Spleen (tissue), 11 donors: Measurements from ENCODE around the gene MRTFB. TPM values are rescaled to one million over a fixed set of nuclear protein-coding genes. Genes with fewer than 3 reads are reported as not detected.

Experiments
- DNase-seq: peaks from one replicate; pipeline ENCODE4 v3.0.0-alpha.2; 2020
- H3K27ac ChIP-seq, 8 donors: fragments of 200-600 bp; sonication (generic) in 7 of 8; 1 replicate in 4 of 8; 2 replicates in 4 of 8; pipeline versions ENCODE4 v1.5.0 to v1.8.0; 2016 to 2021; ENCODE audit warnings: inconsistent platforms in 4 of 8, mild to moderate bottlenecking in 4 of 8, moderate library complexity in 1 of 8
- H3K27me3 ChIP-seq, 7 donors: fragments of 200-600 bp; sonication (generic) in 6 of 7; replicated peaks in 1 of 7; 1 replicate in 4 of 7; 2 replicates in 3 of 7; pipeline versions ENCODE4 v1.5.0 to v1.8.0; 2016 to 2021; ENCODE audit warnings: inconsistent platforms in 3 of 7, mild to moderate bottlenecking in 1 of 7
- H3K36me3 ChIP-seq, 6 donors: fragments of 200-600 bp; sonication (generic) in 5 of 6; 1 replicate in 4 of 6; 2 replicates in 2 of 6; pipeline versions ENCODE4 v1.5.0 to v1.8.0; 2016 to 2021; ENCODE audit warnings: inconsistent platforms in 2 of 6
- H3K4me1 ChIP-seq, 6 donors: fragments of 200-600 bp; sonication (generic) in 5 of 6; 1 replicate in 3 of 6; 2 replicates in 3 of 6; pipeline versions ENCODE4 v1.5.0 to v1.8.0; 2016 to 2021; ENCODE audit warnings: inconsistent platforms in 3 of 6
- H3K4me3 ChIP-seq, 8 donors: fragments of 200-600 bp; sonication (generic) in 7 of 8; 1 replicate in 4 of 8; 2 replicates in 4 of 8; pipeline versions ENCODE4 v1.5.0 to v1.8.0; 2016 to 2021; ENCODE audit warnings: inconsistent platforms in 4 of 8, mild to moderate bottlenecking in 4 of 8, moderate library complexity in 2 of 8
- H3K9me3 ChIP-seq, 8 donors: fragments of 200-600 bp; sonication (generic) in 7 of 8; 1 replicate in 4 of 8; 2 replicates in 4 of 8; pipeline versions ENCODE4 v1.5.0 to v1.8.0; 2016 to 2021; ENCODE audit warnings: inconsistent platforms in 4 of 8
- CTCF ChIP-seq, 11 experiments: fragments of 200-600 bp in 7 of 11; fragments of 450-650 bp in 4 of 11; sonication (generic) in 4 of 11; IDR thresholded peaks in 8 of 11; conservative IDR thresholded peaks in 3 of 11; 1 replicate in 7 of 11; 2 replicates in 4 of 11; pipeline versions ENCODE4 v1.4.0 to v1.8.0; 2016 to 2021; ENCODE audit warnings: antibody characterized with exemption in 11 of 11, inconsistent platforms in 4 of 11, mild to moderate bottlenecking in 1 of 11
- POLR2A ChIP-seq, 3 donors: fragments of 450-650 bp; IDR thresholded peaks; one replicate each; pipeline ENCODE4 v1.5.1; 2017; ENCODE audit warnings: antibody characterized with exemption in 3 of 3, mild to moderate bottlenecking in 1 of 3
- POLR2AphosphoS5 ChIP-seq, 3 donors: sonication (generic); formaldehyde crosslinking; IDR thresholded peaks; one replicate each; pipeline ENCODE4 v1.5.1; 2017; ENCODE audit warnings: antibody characterized with exemption in 3 of 3
- WGBS, 5 donors: extraction: QIAGEN DNeasy Blood & Tissue Kit in 3 of 5; methylation state at CpG; one replicate each; pipeline versions ENCODE4 v1.1.5 to v1.1.7; 2013 to 2018; 5-methylcytosine and 5-hydroxymethylcytosine counted together
- intact Hi-C: fragments of 100-400 bp; cut with DNase I; formaldehyde crosslinking; loops from one replicate; pipeline ENCODE4 v1.15.0; 2023; ENCODE audit warnings: low total_unique reads
- polyA plus RNA-seq, 3 donors: library from polyadenylated mRNA; stranded (reverse); fragments of 200-250 nt; gene quantifications; one replicate each; pipeline ENCODE4 v1.2.1, GENCODE V29; 2013
- total RNA-seq, 7 donors: library from RNA; depleted of rRNA in 3 of 7; stranded (reverse); fragments of >200 nt in 3 of 7; fragmentation: NEBNext Ultra II Directional in 4 of 7; extraction: Animal tissue kit (Norgen Biotek cat#: 25700) in 4 of 7; gene quantifications; one replicate each; pipeline versions ENCODE4 v1.1.0 to v1.2.1, GENCODE V29; 2016 to 2021
- donor health status: healthy with polysubstance abuse.
- donor health status: DM: no; HTN: no; CAD: no; lungs with moderate emphysema.
- donor health status: DM: no; HTN: no; CAD: no.
- donor health status: Bipolar disorder and iron deficiency.
- donor health status: healthy.
- donor health status: DM: no; HTN: no; CAD: no.
- donor health status: DM: yes; HTN: yes; CAD: no.

The MRTFB gene
- total and polyA plus RNA-seq, 10 donors = 2.3 to 39.3 (median 29.9) TPM

GRCh38 chr16:14089283-14089823, 18.2 kb downstream of the MRTFB start:
- H3K4me3 ChIP-seq = no peak overlapping the region
- intact Hi-C loops = loop anchor here (10.0 kb wide), 1 partner anchor 95 kb away; no protein-coding TSS in a partner anchor
- no peak for TF ChIP-seq POLR2A (IDR thresholded peaks at IDR 0.05)
- TF ChIP-seq POLR2AphosphoS5 (IDR thresholded peaks at IDR 0.05) = no peak
- no peak for TF ChIP-seq CTCF (IDR thresholded peaks at IDR 0.05 in 8 of 11, conservative IDR thresholded peaks at IDR 0.05 in 3 of 11)
- H3K9me3 ChIP-seq = no peaks in the 10 kb centered on the region
- DNase-seq = no peak
- WGBS, 5 donors = 90 to 97% (median 95%) methylated on average over 1 of the region's 1 CpG
- no peak overlapping the region for H3K27ac ChIP-seq
- H3K4me1 ChIP-seq = peaks cover 0 to 40% (median 11%) of the 10 kb centered on the region in 6 donors
- H3K36me3 ChIP-seq = peaks cover 0 to under 1% (median 0%) of the 10 kb centered on the region in 6 donors
- H3K27me3 ChIP-seq = no peaks in the 10 kb centered on the region

GRCh38 chr16:14092561-14092960, 21.4 kb downstream of the MRTFB start:
- no peak for DNase-seq
- H3K27me3 ChIP-seq = no peaks in the 10 kb centered on the region
- intact Hi-C loops = no loop called here
- TF ChIP-seq POLR2A (IDR thresholded peaks at IDR 0.05) = no peak
- no peak for TF ChIP-seq POLR2AphosphoS5 (IDR thresholded peaks at IDR 0.05)
- no peak for TF ChIP-seq CTCF (IDR thresholded peaks at IDR 0.05 in 8 of 11, conservative IDR thresholded peaks at IDR 0.05 in 3 of 11)
- peaks cover 0 to 36% (median 9%) of the 10 kb centered on the region in 6 donors for H3K4me1 ChIP-seq
- no peak overlapping the region for H3K4me3 ChIP-seq
- no peaks in the 10 kb centered on the region for H3K36me3 ChIP-seq
- no peaks in the 10 kb centered on the region for H3K9me3 ChIP-seq
- H3K27ac ChIP-seq = no peak overlapping the region

- Histone ChIP-seq H3K4me3 (no peak overlapping the region), H3K27ac (no peak overlapping the region), H3K27me3 (no peaks in the 10 kb centered on the region), H3K9me3 (no peaks in the 10 kb centered on the region), H3K36me3 (no peaks in the 10 kb centered on the region), H3K4me1 (peaks cover 0 to 26% (median 5%) of the 10 kb centered on the region in 6 donors)
- intact Hi-C loops = no loop called here
- 95 to 99% (median 98%) methylated on average over 9 of the region's 9 CpGs for WGBS, 5 donors
- DNase-seq = no peak
- TF ChIP-seq CTCF (IDR thresholded peaks at IDR 0.05 in 8 of 11, conservative IDR thresholded peaks at IDR 0.05 in 3 of 11) = no peak
- no peak for TF ChIP-seq POLR2A (IDR thresholded peaks at IDR 0.05)
- TF ChIP-seq POLR2AphosphoS5 (IDR thresholded peaks at IDR 0.05) = no peak
Observed at GRCh38 chr16:14095883-14096551, 24.9 kb downstream of the MRTFB start.

- no peaks in the 10 kb centered on the region for H3K27me3 ChIP-seq
- H3K27ac ChIP-seq = no peak overlapping the region
- DNase-seq = no peak
- no peaks in the 10 kb centered on the region for H3K36me3 ChIP-seq
- intact Hi-C loops = no loop called here
- no peaks in the 10 kb centered on the region for H3K9me3 ChIP-seq
- no peak overlapping the region for H3K4me3 ChIP-seq
- no peak for TF ChIP-seq POLR2AphosphoS5 (IDR thresholded peaks at IDR 0.05)
- TF ChIP-seq POLR2A (IDR thresholded peaks at IDR 0.05) = no peak
- TF ChIP-seq CTCF (IDR thresholded peaks at IDR 0.05 in 8 of 11, conservative IDR thresholded peaks at IDR 0.05 in 3 of 11) = no peak
- peaks cover 0 to 33% (median 12%) of the 10 kb centered on the region in 6 donors for H3K4me1 ChIP-seq
- WGBS, 5 donors = 84 to 90% (median 87%) methylated on average over 4 of the region's 4 CpGs
Observed at GRCh38 chr16:14097182-14097959, 26.3 kb downstream of the MRTFB start.
